Measurements from ENCODE around the gene NLRP6.
"Not testable (repeated sequence)": the region's sequence is repeated elsewhere in the genome, so short reads cannot be mapped to it uniquely, and the experiment has no call there.

NLRP6 gene

DNA sequence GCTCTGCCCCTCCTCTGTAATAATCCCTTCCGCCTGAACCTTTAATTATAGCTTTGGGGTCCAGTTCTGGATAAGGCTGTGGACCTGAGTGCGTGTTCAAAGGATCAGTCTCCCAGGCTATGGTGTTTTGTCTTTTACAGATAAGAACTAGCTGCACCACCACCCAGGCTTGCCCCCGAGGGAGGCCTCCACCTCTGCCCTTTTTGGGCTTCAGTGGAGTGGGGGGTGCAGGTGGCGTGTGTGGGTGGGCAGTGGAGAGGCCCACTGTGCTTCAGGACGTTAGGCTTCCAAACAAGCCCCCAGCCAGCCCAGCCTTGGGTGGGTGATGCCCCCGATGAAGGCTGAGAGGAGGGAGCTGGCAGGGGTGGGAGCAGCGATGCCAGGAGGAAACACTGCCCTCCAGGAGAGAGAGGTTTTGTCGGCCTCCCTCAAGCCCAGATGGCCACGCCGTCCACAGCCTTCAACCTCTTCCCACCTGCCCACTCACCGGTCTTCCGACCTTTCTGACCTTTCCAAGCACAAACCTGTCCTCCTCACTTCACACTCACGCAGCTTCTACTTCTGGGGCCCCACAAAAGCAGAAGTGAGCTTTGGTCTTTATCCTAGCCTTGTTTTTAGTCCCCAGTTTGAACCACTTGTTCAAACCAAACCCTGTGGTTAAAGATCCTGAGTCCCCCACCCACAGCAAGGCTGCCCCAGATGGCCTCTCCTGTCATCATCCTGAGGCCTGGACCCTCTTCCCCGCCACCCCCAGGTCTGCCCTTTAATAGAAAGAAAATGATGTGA is 21.1 kb upstream of the NLRP6 start:
- DNase-seq, result no peak

DNA sequence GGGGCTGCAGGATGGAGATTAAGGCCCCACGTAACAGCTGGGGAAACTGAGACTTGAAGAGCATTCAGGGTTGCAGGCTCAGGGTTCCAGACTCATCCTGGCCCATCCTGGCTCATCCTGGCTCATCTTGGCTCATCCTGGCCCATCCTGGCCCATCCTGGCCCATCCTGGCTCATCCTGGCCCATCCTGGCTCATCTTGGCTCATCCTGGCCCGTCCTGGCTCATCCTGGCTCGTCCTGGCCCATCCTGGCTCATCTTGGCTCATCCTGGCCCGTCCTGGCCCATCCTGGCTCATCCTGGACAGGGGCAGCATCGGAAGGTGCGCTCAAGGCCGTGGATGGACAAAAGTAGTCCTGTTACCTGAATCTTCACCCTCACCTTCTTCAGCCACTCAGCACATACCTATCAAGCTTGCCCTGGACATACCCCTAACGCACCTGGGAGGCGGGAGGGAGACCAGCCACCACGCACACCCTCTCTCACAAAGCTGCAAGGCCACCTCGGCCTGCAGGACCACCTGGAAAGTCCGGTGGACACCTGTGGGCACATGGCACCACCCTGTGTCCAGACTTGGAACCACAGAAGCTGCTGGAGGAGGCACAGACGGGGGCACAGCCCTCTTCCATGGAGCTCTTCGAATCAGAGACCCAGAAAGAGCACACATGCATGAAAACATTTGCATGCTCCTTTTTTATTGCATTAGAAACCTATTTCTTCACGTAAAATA is 20.3 kb upstream of the NLRP6 start:
- DNase-seq, result no peak

GRCh38 chr11:259413-259812 is 18.8 kb upstream of the NLRP6 start:
- DNase-seq, result no peak

- DNase-seq, result no peak
These were observed 16.6 kb upstream of the NLRP6 start for GRCh38 chr11:261624-262023.

- no peak for DNase-seq
These were observed 11.3 kb upstream of the NLRP6 start for GRCh38 chr11:266676-267439.

- DNase-seq, result no peak
These were observed 10.7 kb upstream of the NLRP6 start for GRCh38 chr11:267491-267994.

DNA sequence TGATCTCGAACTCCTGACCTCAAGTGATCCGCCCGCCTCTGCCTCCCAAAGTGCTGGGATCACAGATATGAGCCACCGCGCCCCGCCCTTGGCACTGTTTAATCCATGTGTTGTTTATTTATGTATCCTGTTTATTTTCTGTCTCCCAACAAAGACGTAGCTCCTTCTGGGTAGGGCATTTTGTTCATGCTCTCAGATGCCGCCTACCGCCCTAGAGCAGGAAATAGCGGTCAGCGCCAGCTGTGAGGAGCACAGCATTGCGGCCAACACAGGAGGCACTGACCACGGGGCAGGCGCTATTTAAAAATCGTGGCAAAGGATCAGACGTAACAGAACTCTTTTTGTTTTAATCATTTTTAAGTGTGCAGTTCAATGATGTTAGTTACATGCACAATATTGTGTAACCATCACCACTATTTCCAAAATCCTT is 9.5 kb upstream of the NLRP6 start:
- not testable (repeated sequence) for DNase-seq

GRCh38 chr11:269146-269890 is 8.9 kb upstream of the NLRP6 start:
- no peak for DNase-seq

DNA sequence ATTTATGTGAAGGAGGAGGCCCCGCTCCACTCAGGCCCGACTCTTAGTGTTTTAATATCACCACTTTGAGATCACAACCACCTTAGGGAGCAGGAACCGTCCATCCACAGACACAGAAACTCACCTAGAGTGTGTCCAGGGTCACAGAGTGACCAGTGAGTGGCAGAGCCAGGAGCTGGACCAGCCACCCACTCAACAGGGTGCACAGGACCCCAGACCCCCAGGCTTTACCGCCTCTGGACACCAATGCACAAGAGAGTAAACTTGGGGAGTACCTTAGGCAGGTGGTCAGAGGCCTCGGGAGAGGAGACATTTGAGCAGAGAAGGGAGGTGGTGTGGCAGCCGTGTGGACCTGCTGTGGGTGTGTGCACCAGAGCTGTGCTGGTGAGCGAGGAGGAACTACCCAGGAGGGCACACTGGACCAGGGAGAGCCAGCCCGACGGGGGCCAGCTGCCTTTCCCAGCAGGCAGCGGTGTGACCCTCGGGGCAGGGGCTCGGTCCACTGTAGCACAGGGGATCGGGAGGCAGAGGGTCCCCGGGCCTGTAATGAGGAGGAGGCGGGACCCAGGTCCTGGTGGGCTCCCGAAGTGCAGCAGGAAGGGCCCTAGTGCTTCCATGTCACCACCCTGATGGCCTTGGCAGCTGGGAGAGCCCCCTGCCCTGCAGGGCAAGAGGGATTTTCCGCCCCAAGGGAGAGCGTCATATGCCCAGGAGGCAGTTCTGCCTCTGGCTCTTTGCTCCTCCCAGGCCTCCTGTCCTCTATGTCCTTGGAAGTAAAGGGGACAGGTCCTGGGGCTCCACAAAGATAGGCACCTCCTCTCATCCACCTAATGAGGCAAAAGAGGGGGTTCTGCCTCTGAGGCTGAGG is 7.5 kb upstream of the NLRP6 start:
- no peak for DNase-seq

- no peak for DNase-seq
These were observed 6.9 kb upstream of the NLRP6 start for GRCh38 chr11:271319-271715.

DNA sequence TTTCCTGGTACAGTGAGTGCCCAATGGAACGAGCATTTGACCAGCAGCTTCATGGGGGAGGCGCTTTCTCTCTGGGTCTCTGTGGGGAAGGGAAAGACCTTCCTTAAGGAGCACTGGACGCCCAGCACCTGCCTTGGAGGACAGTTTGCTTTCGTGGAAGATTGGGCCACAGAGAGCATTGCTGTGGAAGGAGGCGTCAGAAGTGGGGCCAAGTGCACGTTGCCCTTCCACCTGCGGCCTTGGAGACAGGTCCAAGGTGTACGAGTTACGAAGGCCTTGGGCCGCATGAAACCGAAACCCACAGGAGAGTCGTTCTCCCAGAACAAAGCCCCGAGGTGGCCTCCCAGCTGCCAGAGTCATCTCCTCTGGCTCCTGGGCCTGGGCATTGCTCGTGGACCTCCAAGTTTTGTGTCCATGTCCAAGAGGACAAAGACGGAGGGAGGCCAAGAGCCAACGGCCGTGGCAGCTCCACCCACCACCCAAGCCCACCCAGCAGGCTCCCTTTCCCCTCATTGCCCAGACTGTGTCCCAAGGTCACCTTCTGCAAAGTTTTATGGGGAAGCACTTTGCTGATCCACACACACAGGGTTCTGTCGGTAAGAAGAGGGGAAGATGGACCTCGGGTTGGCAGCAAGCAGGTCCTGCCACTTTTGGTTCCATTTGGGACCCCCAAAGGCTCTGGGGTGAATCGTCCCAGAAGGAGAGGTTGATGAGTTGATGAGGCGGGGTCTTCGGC is 5.8 kb upstream of the NLRP6 start:
- DNase-seq, result no peak

- no peak for DNase-seq
These were observed 5.3 kb upstream of the NLRP6 start for GRCh38 chr11:272931-273198.

DNA sequence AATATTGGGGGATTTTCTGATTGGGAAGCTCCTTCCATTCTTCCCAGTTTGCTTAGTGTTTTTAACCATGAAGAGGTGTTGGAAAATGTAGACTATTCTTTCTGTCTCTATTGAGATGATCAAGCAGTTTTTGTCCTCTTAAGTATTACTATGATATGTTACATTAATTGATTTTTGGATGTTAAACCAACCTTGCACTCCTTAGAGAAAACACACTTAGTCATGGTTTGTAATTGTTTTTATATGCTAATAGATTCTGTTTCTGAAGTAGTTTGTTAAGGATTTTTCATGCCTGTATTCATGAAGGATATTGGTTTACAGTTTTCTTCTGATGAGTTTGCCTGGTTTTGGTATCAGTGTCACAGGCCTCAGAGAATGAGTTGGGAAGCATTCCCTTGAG is 2.0 kb upstream of the NLRP6 start:
- no peak for DNase-seq

DNA sequence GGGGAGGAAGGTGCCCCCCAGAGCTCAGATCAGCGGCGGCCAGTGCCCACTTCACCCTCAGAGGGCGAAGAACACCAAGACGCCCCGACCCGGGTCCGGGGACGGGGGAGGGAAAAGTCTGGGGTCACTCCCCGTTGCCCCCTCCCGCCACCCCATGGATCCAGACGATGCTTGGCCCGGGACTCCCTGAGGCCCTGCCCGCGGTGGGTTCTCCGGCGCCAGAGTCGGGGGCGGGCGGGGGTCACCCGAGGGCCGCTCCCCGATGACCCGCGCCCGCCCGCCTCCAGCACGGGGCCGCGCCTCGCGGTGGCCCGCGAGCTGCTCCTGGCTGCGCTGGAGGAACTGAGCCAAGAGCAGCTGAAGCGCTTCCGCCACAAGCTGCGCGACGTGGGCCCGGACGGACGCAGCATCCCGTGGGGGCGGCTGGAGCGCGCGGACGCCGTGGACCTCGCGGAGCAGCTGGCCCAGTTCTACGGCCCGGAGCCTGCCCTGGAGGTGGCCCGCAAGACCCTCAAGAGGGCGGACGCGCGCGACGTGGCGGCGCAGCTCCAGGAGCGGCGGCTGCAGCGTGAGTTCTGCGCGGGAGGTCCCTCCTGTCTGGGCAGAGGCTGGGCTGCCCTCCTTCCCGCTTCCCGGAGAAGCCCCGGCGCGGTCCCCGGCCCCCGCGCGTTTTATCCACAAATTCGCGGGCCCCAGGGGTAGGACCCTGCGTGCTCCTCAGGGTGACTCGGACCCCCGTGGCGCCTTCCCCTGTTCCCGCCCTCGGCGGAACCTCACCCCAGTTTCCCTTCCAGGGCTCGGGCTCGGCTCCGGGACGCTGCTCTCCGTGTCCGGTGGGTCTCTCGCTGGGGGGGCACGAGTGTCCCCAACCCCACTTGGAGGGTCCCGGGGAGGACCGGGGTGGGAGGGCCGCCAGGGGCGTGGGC is 1.1 kb downstream of the NLRP6 start:
- DNase-seq, result no peak

GRCh38 chr11:279966-280705 is 1.9 kb downstream of the NLRP6 start:
- DNase-seq, result no peak

DNA sequence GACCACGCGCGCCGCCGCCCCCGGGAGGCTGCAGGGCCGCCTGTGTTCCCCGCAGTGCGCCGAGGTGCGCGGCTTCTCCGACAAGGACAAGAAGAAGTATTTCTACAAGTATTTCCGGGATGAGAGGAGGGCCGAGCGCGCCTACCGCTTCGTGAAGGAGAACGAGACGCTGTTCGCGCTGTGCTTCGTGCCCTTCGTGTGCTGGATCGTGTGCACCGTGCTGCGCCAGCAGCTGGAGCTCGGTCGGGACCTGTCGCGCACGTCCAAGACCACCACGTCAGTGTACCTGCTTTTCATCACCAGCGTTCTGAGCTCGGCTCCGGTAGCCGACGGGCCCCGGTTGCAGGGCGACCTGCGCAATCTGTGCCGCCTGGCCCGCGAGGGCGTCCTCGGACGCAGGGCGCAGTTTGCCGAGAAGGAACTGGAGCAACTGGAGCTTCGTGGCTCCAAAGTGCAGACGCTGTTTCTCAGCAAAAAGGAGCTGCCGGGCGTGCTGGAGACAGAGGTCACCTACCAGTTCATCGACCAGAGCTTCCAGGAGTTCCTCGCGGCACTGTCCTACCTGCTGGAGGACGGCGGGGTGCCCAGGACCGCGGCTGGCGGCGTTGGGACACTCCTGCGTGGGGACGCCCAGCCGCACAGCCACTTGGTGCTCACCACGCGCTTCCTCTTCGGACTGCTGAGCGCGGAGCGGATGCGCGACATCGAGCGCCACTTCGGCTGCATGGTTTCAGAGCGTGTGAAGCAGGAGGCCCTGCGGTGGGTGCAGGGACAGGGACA is 2.7 kb downstream of the NLRP6 start:
- no peak for DNase-seq

GRCh38 chr11:281486-282161 is 3.4 kb downstream of the NLRP6 start:
- no peak for DNase-seq

DNA sequence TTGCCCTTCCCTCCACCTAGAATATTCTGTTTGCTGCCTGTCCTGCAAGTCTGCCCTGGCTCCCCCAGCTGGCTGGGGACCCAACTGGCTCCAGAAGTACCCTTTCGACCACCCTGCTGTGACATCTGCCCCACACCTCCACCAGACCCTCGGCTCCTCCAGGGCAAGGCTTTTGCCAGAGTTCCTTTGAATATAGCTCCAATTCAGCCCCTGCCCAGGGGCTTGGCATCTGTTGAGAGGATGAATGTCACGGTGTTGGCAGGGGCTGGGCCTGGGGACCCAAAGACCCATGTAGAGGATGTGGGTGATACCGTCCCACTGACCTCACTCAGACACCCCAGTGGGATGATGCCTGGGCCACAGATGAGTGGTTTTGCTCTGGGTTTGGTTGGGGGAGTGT is 4.0 kb downstream of the NLRP6 start:
- no peak for DNase-seq
